NCI-H187 treated with DMSO at 0.1 percent for 48 hours (cell line): ENCODE measurements around the gene MPP3.
"Not testable (repeated sequence)": the region's sequence is repeated elsewhere in the genome, so short reads cannot be mapped to it uniquely, and the experiment has no call there.

Experiments
- DNase-seq: peaks from one replicate; lab custom pipeline; 2025; lab: John Stamatoyannopoulos, UW

MPP3 gene

GRCh38 chr17:43832976-43833829 lies at the start of gene MPP3:
Gene MPP3 (minus strand): TSS chr17:43833146. CDS start chr17:43831906, 1,240 bp downstream.
- DNase-seq = no peak

- no peak for DNase-seq
Observed at GRCh38 chr17:43881758-43882505, 49.0 kb upstream of the MPP3 start.

- DNase-seq = no peak
Observed at GRCh38 chr17:43881181-43881580, 48.2 kb upstream of the MPP3 start.

GRCh38 chr17:43880420-43880991 lies 47.6 kb upstream of the MPP3 start:
- no peak for DNase-seq

- no peak for DNase-seq
Observed at GRCh38 chr17:43879723-43880419, 46.9 kb upstream of the MPP3 start.

GRCh38 chr17:43878260-43879175 lies 45.6 kb upstream of the MPP3 start:
- peak; percentile 11 for DNase-seq

- DNase-seq = no peak
Observed at GRCh38 chr17:43877451-43878155, 44.7 kb upstream of the MPP3 start.

GRCh38 chr17:43877031-43877430 lies 44.1 kb upstream of the MPP3 start:
- no peak for DNase-seq

- DNase-seq = no peak
Observed at GRCh38 chr17:43875476-43876147, 42.7 kb upstream of the MPP3 start.

- DNase-seq = no peak
Observed at GRCh38 chr17:43874293-43874692, 41.3 kb upstream of the MPP3 start.

- no peak for DNase-seq
Observed at GRCh38 chr17:43873815-43874214, 40.9 kb upstream of the MPP3 start.

- DNase-seq = no peak
Observed at GRCh38 chr17:43873091-43873490, 40.1 kb upstream of the MPP3 start.

GRCh38 chr17:43871946-43872690 lies 39.2 kb upstream of the MPP3 start:
- no peak for DNase-seq

GRCh38 chr17:43869031-43869430 lies 36.1 kb upstream of the MPP3 start:
- DNase-seq = not testable (repeated sequence)

- no peak for DNase-seq
Observed at GRCh38 chr17:43868226-43868994, 35.5 kb upstream of the MPP3 start.

- no peak for DNase-seq
Observed at GRCh38 chr17:43864161-43864984, 31.4 kb upstream of the MPP3 start.

- no peak for DNase-seq
Observed at GRCh38 chr17:43861960-43862359, 29.0 kb upstream of the MPP3 start.
